ENCODE data around the gene PEX10.

PEX10 gene

GRCh38 chr1:2425892-2426291 is 13.5 kb upstream of the PEX10 start:
- no peak for DNase-seq (ENCODE audit: low read depth)

- no peak for DNase-seq (ENCODE audit: low read depth)
Measured at GRCh38 chr1:2422523-2422922, 10.2 kb upstream of the PEX10 start.

GRCh38 chr1:2419416-2419815 is 7.1 kb upstream of the PEX10 start:
- DNase-seq (ENCODE audit: low read depth) = no peak

- no peak for DNase-seq (ENCODE audit: low read depth)
Measured at GRCh38 chr1:2418791-2419320, 6.5 kb upstream of the PEX10 start.

DNA sequence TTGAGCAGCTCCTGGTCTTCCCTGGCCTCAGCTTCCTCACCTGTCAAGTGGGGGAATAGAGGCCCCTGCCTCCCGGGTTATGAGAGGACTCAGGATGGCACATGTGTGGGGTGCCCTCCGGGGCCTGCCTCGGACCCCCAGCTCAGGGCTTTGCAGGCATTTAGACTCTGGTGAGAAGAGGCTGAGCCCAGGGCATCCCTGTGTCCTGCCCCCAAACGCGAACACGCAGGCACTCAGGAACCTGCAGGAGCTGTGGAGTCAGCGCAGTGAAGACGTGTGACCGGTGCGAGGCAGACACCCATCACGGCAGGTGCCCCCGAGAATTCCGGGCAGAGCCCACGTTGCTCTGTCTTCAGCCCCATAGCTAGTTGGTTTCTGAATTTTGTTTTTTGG is 5.5 kb upstream of the PEX10 start:
- no peak for DNase-seq (ENCODE audit: low read depth)

DNA sequence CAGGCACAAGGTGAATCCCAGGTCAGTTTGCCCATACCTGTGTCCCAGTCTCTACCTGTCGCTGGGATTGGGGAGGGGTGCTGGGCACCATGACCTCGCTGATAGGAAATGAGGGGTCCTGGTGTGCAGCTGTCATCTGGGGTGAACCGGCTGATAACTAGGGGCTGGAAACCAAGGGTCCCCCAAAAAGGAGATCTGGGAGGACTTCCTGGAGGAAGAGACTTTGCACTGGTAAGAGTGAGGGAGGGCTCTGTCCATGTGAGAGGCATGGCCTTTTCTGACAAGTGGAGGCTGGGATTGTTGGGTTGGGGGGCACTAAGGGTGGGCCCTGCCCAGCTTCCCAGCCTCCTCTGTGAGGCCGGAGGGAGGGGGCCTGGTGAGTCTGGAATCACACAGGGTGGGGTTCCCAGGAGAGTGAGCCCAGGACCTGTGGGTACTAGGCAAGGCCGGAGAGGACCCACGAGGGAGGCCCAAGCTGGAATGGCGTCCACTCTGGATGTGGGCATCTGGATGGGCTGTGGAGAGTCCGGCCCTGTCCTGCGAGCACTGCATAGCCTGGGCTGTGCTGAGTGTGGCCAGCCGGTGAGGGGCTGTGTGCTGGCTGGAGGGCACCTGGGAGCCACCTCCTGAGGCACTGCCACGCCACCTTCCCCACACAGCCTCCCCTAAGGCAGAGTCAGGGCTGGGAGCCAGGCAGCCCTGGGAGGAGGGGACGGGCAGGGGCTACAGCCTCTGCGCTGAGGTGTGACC is 4.9 kb upstream of the PEX10 start:
- no peak for DNase-seq (ENCODE audit: low read depth)

DNA sequence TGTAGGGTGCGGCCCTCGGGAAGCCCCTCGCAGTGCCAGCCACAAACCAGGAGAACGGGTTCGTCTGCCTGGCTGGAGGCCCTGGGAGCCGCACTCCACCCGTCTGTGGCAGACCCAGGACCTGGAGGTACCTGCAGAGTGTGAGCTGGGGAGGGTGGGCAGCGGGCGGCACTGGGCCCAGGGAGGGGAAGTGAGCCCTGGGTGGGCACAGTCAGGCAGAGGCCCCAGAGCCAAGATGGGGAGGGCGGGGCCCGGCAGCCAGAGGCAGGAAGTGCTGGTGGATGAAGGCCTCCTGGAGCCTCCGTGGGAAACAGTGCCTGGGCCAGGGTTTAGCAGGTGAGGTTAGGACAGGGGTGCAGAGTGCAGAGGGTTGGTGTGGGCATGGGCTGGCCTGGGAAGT is 4.0 kb upstream of the PEX10 start:
- no peak for DNase-seq (ENCODE audit: low read depth)

- DNase-seq (ENCODE audit: low read depth) = no peak
Measured at GRCh38 chr1:2415801-2416208, 3.4 kb upstream of the PEX10 start.

- DNase-seq (ENCODE audit: low read depth) = no peak
Measured at GRCh38 chr1:2415337-2415736, 3.0 kb upstream of the PEX10 start.

GRCh38 chr1:2414297-2414958 is 2.1 kb upstream of the PEX10 start:
- DNase-seq (ENCODE audit: low read depth) = peak; percentile 49

DNA sequence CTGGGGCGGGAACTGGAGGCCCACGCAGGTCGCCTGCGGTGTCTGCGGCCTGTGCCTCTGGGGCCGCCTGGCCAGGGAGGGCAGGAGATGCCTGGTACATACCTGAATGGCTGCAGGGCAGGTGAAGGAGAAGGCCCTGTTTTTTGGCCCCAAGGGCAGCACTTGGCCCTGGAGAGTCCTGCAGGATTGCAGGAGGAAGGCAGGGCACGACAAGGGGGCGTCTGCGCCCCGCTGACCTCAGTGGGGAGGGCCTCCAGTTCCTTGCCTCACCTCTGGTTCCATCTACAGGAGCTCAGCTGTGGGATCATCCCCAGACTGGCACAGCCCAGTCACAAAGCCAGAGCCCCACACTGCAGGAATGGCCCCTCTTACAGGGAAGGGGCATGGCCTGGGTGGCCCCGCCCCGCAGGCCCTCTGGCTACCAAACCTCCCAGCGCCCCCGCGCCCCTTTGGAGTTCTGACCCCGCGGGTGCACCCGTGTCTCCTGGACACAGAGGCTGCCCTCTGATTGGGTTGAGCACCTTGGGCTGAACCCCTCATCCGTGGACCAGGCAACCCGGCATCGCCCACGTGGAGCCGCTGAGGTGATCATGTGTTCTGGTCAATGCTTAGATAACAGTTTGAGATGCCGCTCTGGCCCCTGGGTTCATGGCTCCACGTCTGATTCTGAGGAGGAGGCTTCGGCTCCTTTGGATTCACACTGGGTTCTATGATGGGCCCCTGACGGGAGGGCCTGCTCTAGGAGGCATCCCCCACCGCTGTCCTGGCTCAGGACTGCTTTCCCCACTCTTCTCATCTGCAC is 1.3 kb upstream of the PEX10 start:
- DNase-seq (ENCODE audit: low read depth) = no peak

DNA sequence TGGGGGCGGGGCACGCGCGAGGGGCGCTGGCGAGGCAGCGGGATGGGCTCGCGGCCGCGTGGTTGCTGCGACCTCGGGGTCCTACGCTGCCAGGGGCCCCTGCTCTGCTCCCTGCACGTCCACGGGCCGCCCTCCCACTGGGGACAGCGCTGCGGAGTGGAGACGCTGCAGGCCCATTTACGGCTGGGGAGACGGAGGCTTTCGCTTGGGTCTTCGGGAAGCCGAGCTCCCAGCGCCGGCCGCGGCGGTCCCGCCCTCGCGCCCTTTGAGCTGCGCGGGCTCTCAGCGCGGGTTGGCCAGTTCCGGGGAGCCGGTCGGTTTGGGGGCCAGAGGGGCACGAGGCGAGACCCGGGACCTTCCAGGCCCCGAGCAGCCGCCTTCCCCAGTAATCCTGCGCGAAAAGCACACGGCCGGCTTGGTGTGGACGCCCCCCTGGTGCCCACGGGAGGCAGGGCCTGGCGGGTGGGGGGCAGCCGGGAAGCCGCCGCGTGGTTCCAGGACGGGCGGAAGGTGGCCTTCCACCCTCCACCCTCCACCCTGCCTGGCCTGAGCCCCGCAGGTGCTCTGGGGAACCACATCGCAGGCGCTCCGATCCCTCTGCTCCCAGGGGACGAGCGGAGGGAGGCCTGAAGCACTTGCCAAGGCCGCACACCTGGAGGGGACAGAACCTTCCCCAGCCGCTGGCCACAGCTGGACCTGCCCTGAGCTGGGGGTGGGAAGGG is 570 bp upstream of the PEX10 start:
- peak; percentile 38 for DNase-seq (ENCODE audit: low read depth)

GRCh38 chr1:2411801-2412394 is 466 bp downstream of the PEX10 start:
- no peak for DNase-seq (ENCODE audit: low read depth)

- no peak for DNase-seq (ENCODE audit: low read depth)
Measured at GRCh38 chr1:2409745-2410144, 2.6 kb downstream of the PEX10 start.

- no peak for DNase-seq (ENCODE audit: low read depth)
Measured at GRCh38 chr1:2408859-2409276, 3.5 kb downstream of the PEX10 start.

DNA sequence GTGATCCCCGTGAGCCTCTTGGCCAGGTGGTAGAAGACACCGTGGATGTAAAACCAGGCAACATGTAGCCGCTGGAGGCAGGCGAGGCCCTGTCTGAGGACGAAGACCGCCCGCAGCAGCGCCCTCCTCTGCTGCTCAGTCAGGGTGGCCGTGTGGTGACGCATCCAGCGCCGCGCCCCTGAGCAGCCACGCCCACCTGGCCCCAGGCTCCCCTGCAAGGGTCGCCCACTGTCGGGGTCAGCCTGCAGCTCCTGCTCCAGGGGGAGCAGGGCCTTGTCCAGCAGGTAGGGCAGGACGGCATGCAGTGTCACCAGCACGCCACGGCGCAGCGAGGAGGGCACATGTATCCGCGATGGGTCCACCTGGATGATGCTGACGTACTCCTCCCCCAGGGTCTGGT is 3.9 kb downstream of the PEX10 start:
- DNase-seq (ENCODE audit: low read depth) = no peak

- DNase-seq (ENCODE audit: low read depth) = no peak
Measured at GRCh38 chr1:2407991-2408275, 4.4 kb downstream of the PEX10 start.

GRCh38 chr1:2407166-2407990 is 5.0 kb downstream of the PEX10 start:
- DNase-seq (ENCODE audit: low read depth) = no peak

- no peak for DNase-seq (ENCODE audit: low read depth)
Measured at GRCh38 chr1:2406451-2407041, 5.8 kb downstream of the PEX10 start.

DNA sequence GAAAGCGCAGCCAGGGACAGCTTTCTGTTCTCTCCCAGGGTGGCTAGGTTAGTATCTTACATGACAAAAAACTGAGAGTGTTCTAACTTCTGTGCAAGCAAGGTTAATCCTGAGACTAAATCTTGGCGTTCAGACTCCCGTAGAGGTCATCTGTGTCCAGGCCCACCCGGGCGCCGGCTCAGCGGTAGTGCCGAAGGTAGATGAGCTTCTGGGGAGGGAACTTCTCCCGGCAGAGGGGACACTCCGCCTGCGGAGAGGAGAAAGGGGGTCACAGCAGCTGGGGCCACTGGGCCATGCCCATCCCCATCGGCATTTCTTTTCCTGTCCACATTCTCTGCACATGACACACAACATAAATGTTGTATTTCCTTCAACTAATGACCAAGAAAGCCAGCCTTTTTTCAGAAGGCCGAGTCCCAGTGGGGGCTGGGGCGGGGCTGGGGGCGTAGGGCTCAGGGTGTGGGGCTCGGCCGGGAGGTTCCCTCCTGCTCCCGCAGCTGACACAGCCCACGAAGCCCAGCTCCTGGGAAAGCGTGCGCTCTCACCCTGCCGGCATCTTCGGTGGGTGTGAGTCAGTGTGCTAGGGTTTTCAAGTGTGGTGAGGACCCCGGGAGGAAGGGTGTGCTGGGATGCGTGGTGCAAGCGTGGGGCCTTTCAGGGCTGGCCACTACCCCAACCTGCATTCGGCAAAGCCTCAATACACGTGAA is 6.6 kb downstream of the PEX10 start:
- no peak for DNase-seq (ENCODE audit: low read depth)

Measured in fibroblast of gingiva (primary cell).